ENCODE data around the gene MATN3. TPM values are rescaled to one million over a fixed set of nuclear protein-coding genes. Genes with fewer than 3 reads are reported as not detected.

MATN3 gene
- 1.0 and 1.9 TPM in 2 replicates for total RNA-seq (2021)
- Bru-seq, nascent RNA, result percentile 30 among the genes with signal in this experiment
- BruChase-seq, experiment 1, labeled RNA remaining after a 2-hour chase, result percentile 32 among the genes with signal in this experiment
- BruChase-seq, experiment 2, labeled RNA remaining after a 6-hour chase, result percentile 39 among the genes with signal in this experiment
- long read RNA-seq, transcript MATN3-201 (8 exons, 2,524 nt), result major isoform, 5 of 6 reads
- long read RNA-seq, partial matches to known transcripts, result 1 of 6 reads
- long read RNA-seq, other reads (novel, unspliced or antisense), result 0 of 6 reads

DNA sequence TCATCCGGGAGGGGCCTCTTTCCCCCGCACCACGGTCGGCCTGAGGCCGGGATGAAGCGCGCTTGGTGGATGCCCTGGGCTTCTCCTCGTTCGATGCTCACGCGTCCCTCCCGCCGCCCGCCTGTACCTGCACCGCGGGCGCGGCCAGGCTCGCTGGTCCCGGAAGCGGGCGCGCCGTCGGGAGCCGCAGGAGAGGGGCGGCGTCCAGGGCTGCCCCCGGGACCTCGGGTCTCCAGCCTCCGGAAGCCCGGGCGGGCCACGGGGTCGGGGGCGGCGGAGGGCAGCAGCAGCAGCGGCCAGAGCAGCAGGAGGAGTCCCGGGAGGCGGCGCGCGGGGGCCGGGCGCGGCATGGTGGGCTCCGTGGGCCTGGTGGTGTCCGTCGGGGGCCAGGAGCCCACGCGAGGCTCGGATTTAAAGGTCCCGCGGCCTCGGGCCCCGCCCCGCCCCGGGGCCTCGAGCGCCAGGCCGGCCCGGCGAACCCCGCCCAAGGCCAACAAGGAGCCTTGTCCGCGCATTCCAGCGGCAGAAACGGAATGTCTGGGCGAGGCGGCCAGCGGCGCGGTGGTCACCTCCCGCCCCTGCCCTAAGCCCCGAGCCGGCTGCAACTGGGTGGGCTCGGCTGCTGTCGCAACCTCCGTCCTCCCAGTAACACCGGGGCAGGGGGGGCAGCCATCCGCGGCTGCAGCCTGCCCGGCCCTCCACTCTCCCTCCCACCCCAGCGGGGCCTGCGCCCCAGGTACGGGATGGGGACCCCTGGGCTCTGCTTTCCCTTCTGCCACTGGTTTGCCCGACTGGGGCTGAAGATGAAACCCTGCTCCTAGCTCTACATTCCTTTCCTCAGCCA, at the start of gene MATN3:
TSS of gene MATN3 (minus strand) at position 387 of the 844 bp plus-strand sequence. CDS start at position 350, 37 bp downstream.
- Histone ChIP-seq H3F3A (ENCODE audit: insufficient read depth, low read depth) (peaks cover 12% of the 10 kb centered on the region; the same call in 1 of the 2 replicates), H3K27me3 (ENCODE audit: insufficient read depth, low read depth) (peaks cover 9% of the 10 kb centered on the region; the same call in 1 of the 2 replicates), H2AFZ (peak within 1 kb of the TSS; percentile 66; the same call in 1 of the 2 replicates), H3K79me2 (ENCODE audit: low read depth) (no peaks in the 10 kb centered on the region), H4K20me1 (ENCODE audit: insufficient read depth) (no peaks in the 10 kb centered on the region), H3K4me3 (peak within 1 kb of the TSS; percentile 51; the same call in 1 of the 2 replicates), H3K36me3 (ENCODE audit: low read depth) (no peaks in the 10 kb centered on the region), H3K9me3 (ENCODE audit: insufficient read depth, low read depth) (no peaks in the 10 kb centered on the region), H3K9me2 (ENCODE audit: insufficient read depth) (no peaks in the 10 kb centered on the region), H3K4me1 (replicated peaks; ENCODE audit: insufficient read depth) (peaks cover 5% of the 10 kb centered on the region; the same call in 1 of the 2 replicates), H3K27ac (no peak within 1 kb of the TSS), H3K4me2 (peak within 1 kb of the TSS; percentile 81)
- peak in 1 of 2 experiments; percentile 59 for DNase-seq
- intact Hi-C loops (cut with micrococcal nuclease; ENCODE audit: unreplicated experiment), result loop anchor here (5.0 kb wide), 1 partner anchor 210 kb away; no protein-coding TSS in a partner anchor
- BruUV-seq (replicated peaks), result no TSS peak
- no peak for TF ChIP-seq EZH2 (IDR thresholded peaks at IDR 0.05; ENCODE audit: low read depth)
- TF ChIP-seq, protein P1, sequence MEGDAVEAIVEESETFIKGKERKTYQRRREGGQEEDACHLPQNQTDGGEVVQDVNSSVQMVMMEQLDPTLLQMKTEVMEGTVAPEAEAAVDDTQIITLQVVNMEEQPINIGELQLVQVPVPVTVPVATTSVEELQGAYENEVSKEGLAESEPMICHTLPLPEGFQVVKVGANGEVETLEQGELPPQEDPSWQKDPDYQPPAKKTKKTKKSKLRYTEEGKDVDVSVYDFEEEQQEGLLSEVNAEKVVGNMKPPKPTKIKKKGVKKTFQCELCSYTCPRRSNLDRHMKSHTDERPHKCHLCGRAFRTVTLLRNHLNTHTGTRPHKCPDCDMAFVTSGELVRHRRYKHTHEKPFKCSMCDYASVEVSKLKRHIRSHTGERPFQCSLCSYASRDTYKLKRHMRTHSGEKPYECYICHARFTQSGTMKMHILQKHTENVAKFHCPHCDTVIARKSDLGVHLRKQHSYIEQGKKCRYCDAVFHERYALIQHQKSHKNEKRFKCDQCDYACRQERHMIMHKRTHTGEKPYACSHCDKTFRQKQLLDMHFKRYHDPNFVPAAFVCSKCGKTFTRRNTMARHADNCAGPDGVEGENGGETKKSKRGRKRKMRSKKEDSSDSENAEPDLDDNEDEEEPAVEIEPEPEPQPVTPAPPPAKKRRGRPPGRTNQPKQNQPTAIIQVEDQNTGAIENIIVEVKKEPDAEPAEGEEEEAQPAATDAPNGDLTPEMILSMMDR (conservative IDR thresholded peaks at IDR 0.05), result no peak
- CTCF ChIA-PET, result interaction anchor here (0.6 to 0.7 kb wide), 2 partner anchors 56 to 1015 kb away, joined by 5 to 6 read pairs; no protein-coding TSS in a partner anchor
- POLR2A ChIA-PET (ENCODE audit: unreplicated experiment), result no interaction called here

DNA sequence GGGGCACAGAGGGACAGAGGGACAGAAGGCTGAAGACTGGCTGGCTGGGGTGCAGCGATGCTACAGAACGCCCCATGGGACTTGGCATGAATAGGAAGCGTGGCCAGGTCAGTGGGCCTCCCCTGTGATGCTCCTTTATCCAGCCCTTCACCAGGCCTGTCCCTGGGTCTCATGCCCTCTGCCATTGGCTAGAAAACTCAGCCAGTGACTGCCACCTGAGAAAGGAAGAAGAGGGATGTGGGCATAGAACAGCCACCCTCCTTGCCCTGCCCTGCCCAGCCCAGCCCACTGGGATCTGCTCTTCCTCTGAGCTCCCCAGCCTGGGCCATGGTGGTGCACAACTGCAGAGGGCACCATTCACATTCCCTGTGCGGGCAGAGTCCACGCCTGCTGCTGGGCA, 49.5 kb upstream of the MATN3 start:
- CTCF ChIA-PET, result no interaction called here
- BruUV-seq (replicated peaks), result no TSS peak
- H3K79me2 ChIP-seq (ENCODE audit: low read depth), result no peaks in the 10 kb centered on the region
- H4K20me1 ChIP-seq (ENCODE audit: insufficient read depth), result no peaks in the 10 kb centered on the region
- no peaks in the 10 kb centered on the region for H3K27me3 ChIP-seq (ENCODE audit: insufficient read depth, low read depth)
- peaks cover 25% of the 10 kb centered on the region for H3F3A ChIP-seq (ENCODE audit: insufficient read depth, low read depth)
- H3K4me1 ChIP-seq (replicated peaks; ENCODE audit: insufficient read depth), result peaks cover 27% of the 10 kb centered on the region
- H3K27ac ChIP-seq, result no peak overlapping the region
- H2AFZ ChIP-seq, result no peak overlapping the region
- no peak overlapping the region for H3K4me3 ChIP-seq
- intact Hi-C loops (cut with micrococcal nuclease; ENCODE audit: unreplicated experiment), result no loop called here
- H3K9me2 ChIP-seq (ENCODE audit: insufficient read depth), result no peaks in the 10 kb centered on the region
- TF ChIP-seq, protein P1 (conservative IDR thresholded peaks at IDR 0.05), result no peak
- TF ChIP-seq EZH2 (IDR thresholded peaks at IDR 0.05; ENCODE audit: low read depth), result no peak
- H3K36me3 ChIP-seq (ENCODE audit: low read depth), result no peaks in the 10 kb centered on the region; the same call in 1 of the 2 replicates
- H3K4me2 ChIP-seq, result no peak overlapping the region
- peaks cover under 1% of the 10 kb centered on the region; the same call in 1 of the 2 replicates for H3K9me3 ChIP-seq (ENCODE audit: insufficient read depth, low read depth)
- no peak for DNase-seq
- POLR2A ChIA-PET (ENCODE audit: unreplicated experiment), result interaction anchor here (0.6 kb wide), 1 partner anchor 170 kb away, joined by 21 read pairs; no protein-coding TSS in a partner anchor

GRCh38 chr2:20061476-20061875, 49.0 kb upstream of the MATN3 start:
- Histone ChIP-seq H3K4me3 (no peak overlapping the region), H3K36me3 (ENCODE audit: low read depth) (no peaks in the 10 kb centered on the region), H3K27ac (no peak overlapping the region), H3K79me2 (ENCODE audit: low read depth) (no peaks in the 10 kb centered on the region), H4K20me1 (ENCODE audit: insufficient read depth) (no peaks in the 10 kb centered on the region), H2AFZ (no peak overlapping the region), H3F3A (ENCODE audit: insufficient read depth, low read depth) (peaks cover 20% of the 10 kb centered on the region), H3K27me3 (ENCODE audit: insufficient read depth, low read depth) (no peaks in the 10 kb centered on the region), H3K9me2 (ENCODE audit: insufficient read depth) (no peaks in the 10 kb centered on the region), H3K4me2 (no peak overlapping the region), H3K9me3 (ENCODE audit: insufficient read depth, low read depth) (no peaks in the 10 kb centered on the region), H3K4me1 (replicated peaks; ENCODE audit: insufficient read depth) (peaks cover 22% of the 10 kb centered on the region)
- TF ChIP-seq EZH2 (IDR thresholded peaks at IDR 0.05; ENCODE audit: low read depth), result no peak
- CTCF ChIA-PET, result no interaction called here
- BruUV-seq (replicated peaks), result no TSS peak
- no peak for DNase-seq
- intact Hi-C loops (cut with micrococcal nuclease; ENCODE audit: unreplicated experiment), result no loop called here
- POLR2A ChIA-PET (ENCODE audit: unreplicated experiment), result interaction anchor here (0.6 kb wide), 1 partner anchor 171 kb away, joined by 21 read pairs; no protein-coding TSS in a partner anchor
